Upper lobe of left lung (tissue), 6 donors: ENCODE measurements around the gene PLD4. TPM values are rescaled to one million over a fixed set of nuclear protein-coding genes. Genes with fewer than 3 reads are reported as not detected.
A peak's percentile ranks its signal among the peaks of the same experiment; 100 is the strongest.

Experiments
- ATAC-seq, 2 donors: fragments of 200-7000 bp; cut with Tn5 transposase; one replicate each; pipeline ENCODE4 v1.9.1; 2022; ENCODE audit warnings: mild to moderate bottlenecking in 2 of 2, moderate library complexity in 2 of 2; ENCODE audit not compliant: low FRiP score in 2 of 2
- DNase-seq, 2 donors: peaks; one replicate each; pipeline ENCODE4 v3.0.0-alpha.2; 2019 to 2020
- H3K27ac ChIP-seq, 4 donors: fragments of 200-600 bp; sonication (generic); one replicate each; pipeline ENCODE4 v1.5.1; 2016 to 2019
- H3K27me3 ChIP-seq, 4 donors: fragments of 200-600 bp; sonication (generic); one replicate each; pipeline ENCODE4 v1.5.1; 2017 to 2019
- H3K36me3 ChIP-seq, 4 donors: fragments of 200-600 bp; sonication (generic); one replicate each; pipeline ENCODE4 v1.5.1; 2016 to 2019
- H3K4me1 ChIP-seq, 4 donors: fragments of 200-600 bp; sonication (generic); one replicate each; pipeline ENCODE4 v1.5.1; 2018 to 2019
- H3K4me3 ChIP-seq, 4 donors: fragments of 200-600 bp; sonication (generic); one replicate each; pipeline ENCODE4 v1.5.1; 2017 to 2019; ENCODE audit warnings: mild to moderate bottlenecking in 2 of 4, moderate library complexity in 1 of 4
- H3K9me3 ChIP-seq, 4 donors: fragments of 200-600 bp; sonication (generic); one replicate each; pipeline ENCODE4 v1.5.1; 2018 to 2019
- CTCF ChIP-seq, 6 experiments: fragments of 450-650 bp in 4 of 6; fragments of 200-600 bp in 2 of 6; sonication (generic) in 2 of 6; IDR thresholded peaks; one replicate each; pipeline ENCODE4 v1.5.1; 2016 to 2019; ENCODE audit warnings: antibody characterized with exemption in 6 of 6
- EP300 ChIP-seq, 4 donors: sonication (generic); formaldehyde crosslinking; IDR thresholded peaks; one replicate each; pipeline ENCODE4 v1.5.1; 2017; ENCODE audit warnings: antibody characterized with exemption in 4 of 4, control low read depth in 2 of 4
- POLR2A ChIP-seq, 4 donors: fragments of 450-650 bp; IDR thresholded peaks; one replicate each; pipeline ENCODE4 v1.5.1; 2016 to 2017; ENCODE audit warnings: antibody characterized with exemption in 4 of 4, mild to moderate bottlenecking in 2 of 4
- POLR2AphosphoS5 ChIP-seq, 2 donors: sonication (generic); formaldehyde crosslinking; IDR thresholded peaks; one replicate each; pipeline ENCODE4 v1.5.1; 2017; ENCODE audit warnings: antibody characterized with exemption in 2 of 2
- WGBS, 2 donors: methylation state at CpG; one replicate each; pipeline ENCODE4 v1.1.5; 2017 to 2018; 5-methylcytosine and 5-hydroxymethylcytosine counted together
- total RNA-seq, 6 donors: library from RNA; depleted of rRNA in 4 of 6; stranded (reverse); fragments of >200 nt in 4 of 6; gene quantifications; one replicate each; pipeline versions ENCODE4 v1.1.0 to v1.2.1, GENCODE V29; 2016 to 2021
- donor health status: DM: no; HTN: no; CAD: no; lungs with moderate emphysema.
- donor health status: DM: no; HTN: yes; CAD: no; lungs with severe emphysema.

Gene PLD4
- total RNA-seq, 6 donors from 2014 or later: under 0.01 to 6.1 (median 2.5) TPM; not detected in 3

- Histone ChIP-seq H3K4me3 (no peak overlapping the region), H3K9me3 (no peaks in the 10 kb centered on the region), H3K27me3 (peaks cover 0 to 4% (median 0%) of the 10 kb centered on the region in 4 donors), H3K27ac (no peak overlapping the region), H3K4me1 (peaks cover 10 to 26% (median 13%) of the 10 kb centered on the region in 4 donors), H3K36me3 (no peaks in the 10 kb centered on the region)
- DNase-seq: no peak
- ATAC-seq: no peak
- WGBS, 2 donors: 87% methylated on average over 3 of the region's 3 CpGs
- no peak for TF ChIP-seq POLR2AphosphoS5 (IDR thresholded peaks at IDR 0.05)
- no peak for TF ChIP-seq POLR2A (IDR thresholded peaks at IDR 0.05)
- TF ChIP-seq CTCF (IDR thresholded peaks at IDR 0.05): no peak
- TF ChIP-seq EP300 (IDR thresholded peaks at IDR 0.05): no peak
Observed at GRCh38 chr14:104935026-104935650, 10.5 kb downstream of the PLD4 start.

- 72 to 100% methylated on average over 2 of the region's 2 CpGs for WGBS, 2 donors
- no peak for TF ChIP-seq POLR2A (IDR thresholded peaks at IDR 0.05)
- no peak for TF ChIP-seq CTCF (IDR thresholded peaks at IDR 0.05)
- TF ChIP-seq POLR2AphosphoS5 (IDR thresholded peaks at IDR 0.05): no peak
- TF ChIP-seq EP300 (IDR thresholded peaks at IDR 0.05): no peak
- H3K27me3 ChIP-seq: peaks cover 0 to 4% (median 0%) of the 10 kb centered on the region in 4 donors
Observed at GRCh38 chr14:104935955-104936354, 11.3 kb downstream of the PLD4 start.

GRCh38 chr14:104936361-104937155, 11.9 kb downstream of the PLD4 start:
- Histone ChIP-seq H3K4me1 (peaks cover 10 to 26% (median 13%) of the 10 kb centered on the region in 4 donors), H3K4me3 (no peak overlapping the region), H3K9me3 (no peaks in the 10 kb centered on the region), H3K27ac (no peak overlapping the region), H3K27me3 (peaks cover 0 to 4% (median 0%) of the 10 kb centered on the region in 4 donors), H3K36me3 (no peaks in the 10 kb centered on the region)
- TF ChIP-seq CTCF (IDR thresholded peaks at IDR 0.05) (no peak), POLR2A (IDR thresholded peaks at IDR 0.05) (no peak), POLR2AphosphoS5 (IDR thresholded peaks at IDR 0.05) (no peak), EP300 (IDR thresholded peaks at IDR 0.05) (no peak)
- WGBS, 2 donors: 63 to 73% methylated on average over 7 to 10 of the region's 10 CpGs
- no peak for ATAC-seq
- no peak for DNase-seq

More at GRCh38 chr14:104935955-104936354, 11.3 kb downstream of the PLD4 start:
- Histone ChIP-seq H3K27ac (no peak overlapping the region), H3K9me3 (no peaks in the 10 kb centered on the region), H3K36me3 (no peaks in the 10 kb centered on the region), H3K4me1 (peaks cover 10 to 26% (median 13%) of the 10 kb centered on the region in 4 donors), H3K4me3 (no peak overlapping the region)
- ATAC-seq (no peak), DNase-seq (no peak)

- TF ChIP-seq POLR2A (IDR thresholded peaks at IDR 0.05): no peak
- TF ChIP-seq EP300 (IDR thresholded peaks at IDR 0.05): no peak
- TF ChIP-seq POLR2AphosphoS5 (IDR thresholded peaks at IDR 0.05): no peak
- no peak for TF ChIP-seq CTCF (IDR thresholded peaks at IDR 0.05)
- no peaks in the 10 kb centered on the region for H3K9me3 ChIP-seq
- peaks cover 0 to 4% (median 0%) of the 10 kb centered on the region in 4 donors for H3K27me3 ChIP-seq
- H3K4me3 ChIP-seq: no peak overlapping the region
- H3K4me1 ChIP-seq: peaks cover 9 to 21% (median 11%) of the 10 kb centered on the region in 4 donors
- WGBS, 2 donors: 88 to 89% methylated on average over 1 to 4 of the region's 4 CpGs
- DNase-seq (peak in 1 of 2 donors; percentile 30), ATAC-seq (no peak)
- no peak overlapping the region for H3K27ac ChIP-seq
- no peaks in the 10 kb centered on the region for H3K36me3 ChIP-seq
Observed at GRCh38 chr14:104937161-104937560, 12.5 kb downstream of the PLD4 start.
